OCI-LY3 (cell line): Measurements from ENCODE around the gene CPO.

ENCODE experiments used
- H2AFZ ChIP-seq: fragments of 200-600, 300-600 bp; shearing (Covaris generic); 2 replicates; pipeline ENCODE4 v1.6.0; 2014; ENCODE audit warnings: antibody characterized with exemption, low read depth, low read length
- H3K27ac ChIP-seq: fragments of 200-600, 300-600 bp; sonication (generic); 2 replicates; pipeline ENCODE4 v1.5.1; 2014; ENCODE audit warnings: mild to moderate bottlenecking, low read length, moderate library complexity, mixed read lengths
- H3K27me3 ChIP-seq: fragments of 200-600, 300-600 bp; sonication (generic); 2 replicates; pipeline ENCODE4 v1.6.1; 2014; ENCODE audit warnings: low read depth, low read length, mixed read lengths
- H3K36me3 ChIP-seq: fragments of 200-600, 300-600 bp; sonication (generic); replicated peaks from 2 replicates; pipeline ENCODE3; 2014; ENCODE audit warnings: low read depth, low read length, mixed read lengths
- H3K4me1 ChIP-seq: fragments of 300-600, 200-600 bp; sonication (generic); 2 replicates; pipeline ENCODE4 v1.6.1; 2014; ENCODE audit warnings: low read length, mixed read lengths
- H3K4me2 ChIP-seq: fragments of 200-600, 300-600 bp; sonication (generic); 2 replicates; pipeline ENCODE4 v1.6.1; 2014; ENCODE audit warnings: low read length, mixed read lengths
- H3K4me3 ChIP-seq: fragments of 300-600, 200-600 bp; sonication (generic); 2 replicates; pipeline ENCODE4 v1.5.1; 2014; ENCODE audit warnings: antibody characterized with exemption, mild to moderate bottlenecking, low read length, moderate library complexity
- H3K79me2 ChIP-seq: fragments of 300-600, 200-600 bp; shearing (Covaris generic); 2 replicates; pipeline ENCODE4 v1.6.1; 2014; ENCODE audit warnings: mild to moderate bottlenecking, low read length, mixed read lengths
- H3K9ac ChIP-seq: fragments of 300-600, 200-600 bp; shearing (Covaris generic); 2 replicates; pipeline ENCODE4 v1.6.0; 2014; ENCODE audit warnings: mild to moderate bottlenecking, low read length, moderate library complexity
- H3K9me3 ChIP-seq: fragments of 200-600, 300-600 bp; shearing (Covaris generic); 2 replicates; pipeline ENCODE4 v1.6.1; 2014; ENCODE audit warnings: low read length, mixed read lengths; ENCODE audit not compliant: insufficient read depth
- H4K20me1 ChIP-seq: fragments of 200-600, 300-600 bp; sonication (generic); 2 replicates; pipeline ENCODE4 v1.6.1; 2016; ENCODE audit warnings: low read length, mixed read lengths; ENCODE audit not compliant: insufficient read depth
- EZH2phosphoT487 ChIP-seq: fragments of 200-600 bp; shearing (Covaris generic); IDR thresholded peaks from 2 replicates; pipeline ENCODE4 v1.6.1; 2018; ENCODE audit warnings: antibody characterized with exemption, mixed run types, low read depth
- TF ChIP-seq, protein P1 (sequence below): fragments of 200-600, 300-600 bp; sonication (generic); IDR thresholded peaks from 2 replicates; pipeline ENCODE4 v1.5.1; 2014; ENCODE audit warnings: antibody characterized with exemption, low read length, low read depth

CPO gene

DNA sequence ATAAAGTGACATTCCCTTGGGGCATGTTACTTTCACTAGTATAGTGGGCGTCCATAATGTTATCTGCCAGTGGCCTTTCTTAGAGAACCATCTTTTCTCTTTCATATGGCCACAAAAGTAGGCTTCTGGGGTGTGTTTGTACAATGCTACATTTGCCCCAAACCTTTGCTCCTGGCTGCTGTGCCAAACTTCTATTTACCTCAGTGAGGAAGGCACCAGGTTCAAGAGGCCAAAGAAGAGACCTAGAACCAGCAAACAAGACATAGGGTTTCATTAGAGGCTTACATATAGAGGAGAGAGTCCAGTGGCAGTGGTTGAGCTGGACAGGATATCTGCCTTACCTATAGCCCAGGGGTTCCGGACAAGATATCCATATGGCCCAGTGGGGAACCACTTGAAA is 48.5 kb downstream of the CPO start:
- no peak overlapping the region for H3K4me3 ChIP-seq
- H3K9me3 ChIP-seq, result no peaks in the 10 kb centered on the region
- H3K79me2 ChIP-seq, result no peaks in the 10 kb centered on the region
- H3K9ac ChIP-seq, result no peak overlapping the region
- TF ChIP-seq, protein P1, sequence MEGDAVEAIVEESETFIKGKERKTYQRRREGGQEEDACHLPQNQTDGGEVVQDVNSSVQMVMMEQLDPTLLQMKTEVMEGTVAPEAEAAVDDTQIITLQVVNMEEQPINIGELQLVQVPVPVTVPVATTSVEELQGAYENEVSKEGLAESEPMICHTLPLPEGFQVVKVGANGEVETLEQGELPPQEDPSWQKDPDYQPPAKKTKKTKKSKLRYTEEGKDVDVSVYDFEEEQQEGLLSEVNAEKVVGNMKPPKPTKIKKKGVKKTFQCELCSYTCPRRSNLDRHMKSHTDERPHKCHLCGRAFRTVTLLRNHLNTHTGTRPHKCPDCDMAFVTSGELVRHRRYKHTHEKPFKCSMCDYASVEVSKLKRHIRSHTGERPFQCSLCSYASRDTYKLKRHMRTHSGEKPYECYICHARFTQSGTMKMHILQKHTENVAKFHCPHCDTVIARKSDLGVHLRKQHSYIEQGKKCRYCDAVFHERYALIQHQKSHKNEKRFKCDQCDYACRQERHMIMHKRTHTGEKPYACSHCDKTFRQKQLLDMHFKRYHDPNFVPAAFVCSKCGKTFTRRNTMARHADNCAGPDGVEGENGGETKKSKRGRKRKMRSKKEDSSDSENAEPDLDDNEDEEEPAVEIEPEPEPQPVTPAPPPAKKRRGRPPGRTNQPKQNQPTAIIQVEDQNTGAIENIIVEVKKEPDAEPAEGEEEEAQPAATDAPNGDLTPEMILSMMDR, result no peak
- no peak for TF ChIP-seq EZH2phosphoT487
- H2AFZ ChIP-seq, result no peak overlapping the region
- H3K27me3 ChIP-seq, result peaks cover 23% of the 10 kb centered on the region
- H3K27ac ChIP-seq, result no peak overlapping the region
- H3K4me1 ChIP-seq, result peaks cover 4% of the 10 kb centered on the region; the same call in 1 of the 2 replicates
- no peak overlapping the region for H3K4me2 ChIP-seq
- H4K20me1 ChIP-seq, result no peaks in the 10 kb centered on the region
- H3K36me3 ChIP-seq, result no peaks in the 10 kb centered on the region

DNA sequence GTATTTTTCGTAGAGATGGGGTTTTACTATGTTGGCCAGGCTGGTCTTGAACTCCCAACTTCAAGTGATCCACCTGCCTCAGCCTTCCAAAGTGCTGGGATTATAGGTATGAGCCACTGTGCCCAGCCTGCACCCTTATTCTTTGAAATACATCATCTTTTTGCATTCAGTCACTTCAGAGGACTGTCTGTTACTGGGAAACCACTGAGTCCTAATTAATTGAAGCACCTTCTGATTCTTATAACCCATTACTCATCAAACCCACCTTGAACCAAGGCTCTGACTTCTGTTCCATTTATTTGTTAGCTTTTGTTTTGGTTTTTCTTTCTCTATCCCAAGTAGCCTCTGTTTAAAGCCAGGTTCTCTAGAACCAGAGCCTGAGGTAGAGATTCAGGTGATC is 49.6 kb downstream of the CPO start:
- no peaks in the 10 kb centered on the region for H3K9me3 ChIP-seq
- H2AFZ ChIP-seq, result peak overlapping the region; percentile 98
- H4K20me1 ChIP-seq, result no peaks in the 10 kb centered on the region
- H3K27ac ChIP-seq, result no peak overlapping the region
- no peaks in the 10 kb centered on the region for H3K79me2 ChIP-seq
- peaks cover 13% of the 10 kb centered on the region for H3K27me3 ChIP-seq
- H3K9ac ChIP-seq, result peak overlapping the region; percentile 30; the same call in 1 of the 2 replicates
- no peaks in the 10 kb centered on the region for H3K36me3 ChIP-seq
- peak overlapping the region; percentile 86 for H3K4me2 ChIP-seq
- H3K4me3 ChIP-seq, result peak overlapping the region; percentile 68
- H3K4me1 ChIP-seq, result peaks cover 4% of the 10 kb centered on the region; the same call in 1 of the 2 replicates
- TF ChIP-seq EZH2phosphoT487, result no peak
- TF ChIP-seq, protein P1, result no peak

DNA sequence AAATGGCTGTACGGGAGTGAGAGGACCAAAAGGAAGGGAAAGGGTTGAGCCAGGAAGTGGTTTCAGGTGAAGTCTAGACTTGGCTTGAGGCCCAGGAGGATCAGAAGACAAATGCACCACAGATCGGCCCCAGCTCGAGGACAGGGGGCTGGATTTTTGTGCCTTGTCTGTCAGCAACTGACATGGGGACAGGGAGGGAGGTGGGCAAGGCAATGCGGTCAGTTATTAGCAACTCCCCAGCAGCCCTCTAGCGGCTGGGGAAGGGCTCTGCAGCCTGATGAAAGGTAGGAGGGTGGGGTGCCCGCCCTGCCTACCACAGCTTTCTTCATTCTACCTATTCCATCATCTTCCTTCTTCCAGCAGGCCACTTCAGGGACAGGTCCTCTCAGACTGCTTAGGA is 50.0 kb downstream of the CPO start:
- Histone ChIP-seq H3K27me3 (peaks cover 11% of the 10 kb centered on the region), H3K36me3 (no peaks in the 10 kb centered on the region), H3K9me3 (no peaks in the 10 kb centered on the region), H3K9ac (peak overlapping the region; percentile 30; the same call in 1 of the 2 replicates), H4K20me1 (no peaks in the 10 kb centered on the region), H3K79me2 (no peaks in the 10 kb centered on the region), H3K4me3 (peak overlapping the region; percentile 68), H3K27ac (no peak overlapping the region), H2AFZ (peak overlapping the region; percentile 98), H3K4me1 (peaks cover 4% of the 10 kb centered on the region; the same call in 1 of the 2 replicates), H3K4me2 (peak overlapping the region; percentile 86)
- TF ChIP-seq EZH2phosphoT487, result no peak
- TF ChIP-seq, protein P1, result peak; percentile 77

DNA sequence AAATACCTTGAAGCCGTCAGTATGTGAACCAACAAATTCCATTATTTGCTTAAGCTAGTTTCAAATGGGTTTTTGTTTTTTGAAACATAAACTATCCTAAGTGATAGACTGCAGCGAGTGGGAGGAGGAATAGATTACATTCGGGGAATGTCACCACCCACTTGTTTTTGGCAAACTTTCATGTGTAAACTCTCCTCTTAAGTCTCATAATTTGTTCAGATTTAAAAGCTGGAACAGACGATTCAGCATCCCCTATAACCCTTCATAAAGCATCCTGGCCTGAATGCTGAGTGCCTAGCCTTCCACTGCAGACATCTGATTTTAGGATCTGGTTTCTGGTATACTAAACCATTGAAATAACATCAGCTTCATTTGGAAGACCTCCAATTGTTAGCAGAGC is 51.0 kb downstream of the CPO start:
- peaks cover 3% of the 10 kb centered on the region; the same call in 1 of the 2 replicates for H3K27me3 ChIP-seq
- no peaks in the 10 kb centered on the region for H3K9me3 ChIP-seq
- H3K79me2 ChIP-seq, result no peaks in the 10 kb centered on the region
- H3K4me1 ChIP-seq, result peaks cover 4% of the 10 kb centered on the region; the same call in 1 of the 2 replicates
- no peak overlapping the region for H2AFZ ChIP-seq
- no peak overlapping the region for H3K4me2 ChIP-seq
- H3K9ac ChIP-seq, result no peak overlapping the region
- H3K27ac ChIP-seq, result no peak overlapping the region
- no peaks in the 10 kb centered on the region for H3K36me3 ChIP-seq
- no peaks in the 10 kb centered on the region for H4K20me1 ChIP-seq
- H3K4me3 ChIP-seq, result no peak overlapping the region
- TF ChIP-seq EZH2phosphoT487, result no peak
- TF ChIP-seq, protein P1, result no peak
